Ishikawa (cell line): ENCODE data around the gene MRTFA.

Experiments
- CEBPB ChIP-seq: IDR thresholded peaks from 2 replicates; pipeline ENCODE4 v1.6.1; 2012
- CREB1 ChIP-seq: IDR thresholded peaks from 2 replicates; pipeline ENCODE4 v1.6.1; 2012; ENCODE audit warnings: low read depth
- EGR1 ChIP-seq: IDR thresholded peaks from 2 replicates; pipeline ENCODE4 v1.6.1; 2012
- EP300 ChIP-seq: IDR thresholded peaks from 2 replicates; pipeline ENCODE4 v1.6.1; 2012; ENCODE audit warnings: borderline replicate concordance
- FOXM1 ChIP-seq: IDR thresholded peaks from 2 replicates; pipeline ENCODE4 v1.6.1; 2012; ENCODE audit warnings: low read depth, borderline replicate concordance
- MAX ChIP-seq: IDR thresholded peaks from 2 replicates; pipeline ENCODE4 v1.6.1; 2012
- RAD21 ChIP-seq: IDR thresholded peaks from 2 replicates; pipeline ENCODE4 v1.6.1; 2012; ENCODE audit warnings: low read depth
- REST ChIP-seq: IDR thresholded peaks from 2 replicates; pipeline ENCODE4 v1.6.1; 2012; ENCODE audit warnings: low read depth, mild to moderate bottlenecking
- TAF1 ChIP-seq: IDR thresholded peaks from 2 replicates; pipeline ENCODE4 v1.6.1; 2012; ENCODE audit warnings: low read depth, mild to moderate bottlenecking
- TCF12 ChIP-seq: IDR thresholded peaks from 2 replicates; pipeline ENCODE4 v1.6.1; 2012; ENCODE audit warnings: low read depth
- TEAD4 ChIP-seq: IDR thresholded peaks from 2 replicates; pipeline ENCODE4 v1.6.1; 2012
- USF1 ChIP-seq: IDR thresholded peaks from 2 replicates; pipeline ENCODE4 v1.6.1; 2012
- YY1 ChIP-seq: IDR thresholded peaks from 2 replicates; pipeline ENCODE4 v1.6.1; 2012; ENCODE audit warnings: low read depth

GRCh38 chr22:40580631-40581030 is 55.9 kb downstream of the MRTFA start:
- no peak for TF ChIP-seq USF1
- TF ChIP-seq TAF1 = no peak
- TF ChIP-seq YY1 = no peak
- TF ChIP-seq EGR1 = no peak
- no peak for TF ChIP-seq RAD21
- TF ChIP-seq REST = no peak
- no peak for TF ChIP-seq EP300
- no peak for TF ChIP-seq CREB1
- TF ChIP-seq TCF12 = no peak
- no peak for TF ChIP-seq TEAD4
- no peak for TF ChIP-seq MAX
- TF ChIP-seq FOXM1 = no peak
- TF ChIP-seq CEBPB = no peak
